GM21423 (cell line): ENCODE measurements around the gene HYPK.
A peak's percentile ranks its signal among the peaks of the same experiment; 100 is the strongest.

Experiments used
- ATAC-seq: cut with Tn5 transposase; IDR thresholded peaks from one replicate; pipeline ENCODE4 v1.9.1; 2021; ENCODE audit warnings: mild to moderate bottlenecking, moderate library complexity; ENCODE audit not compliant: unreplicated experiment

Gene HYPK, protein sequence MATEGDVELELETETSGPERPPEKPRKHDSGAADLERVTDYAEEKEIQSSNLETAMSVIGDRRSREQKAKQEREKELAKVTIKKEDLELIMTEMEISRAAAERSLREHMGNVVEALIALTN

DNA sequence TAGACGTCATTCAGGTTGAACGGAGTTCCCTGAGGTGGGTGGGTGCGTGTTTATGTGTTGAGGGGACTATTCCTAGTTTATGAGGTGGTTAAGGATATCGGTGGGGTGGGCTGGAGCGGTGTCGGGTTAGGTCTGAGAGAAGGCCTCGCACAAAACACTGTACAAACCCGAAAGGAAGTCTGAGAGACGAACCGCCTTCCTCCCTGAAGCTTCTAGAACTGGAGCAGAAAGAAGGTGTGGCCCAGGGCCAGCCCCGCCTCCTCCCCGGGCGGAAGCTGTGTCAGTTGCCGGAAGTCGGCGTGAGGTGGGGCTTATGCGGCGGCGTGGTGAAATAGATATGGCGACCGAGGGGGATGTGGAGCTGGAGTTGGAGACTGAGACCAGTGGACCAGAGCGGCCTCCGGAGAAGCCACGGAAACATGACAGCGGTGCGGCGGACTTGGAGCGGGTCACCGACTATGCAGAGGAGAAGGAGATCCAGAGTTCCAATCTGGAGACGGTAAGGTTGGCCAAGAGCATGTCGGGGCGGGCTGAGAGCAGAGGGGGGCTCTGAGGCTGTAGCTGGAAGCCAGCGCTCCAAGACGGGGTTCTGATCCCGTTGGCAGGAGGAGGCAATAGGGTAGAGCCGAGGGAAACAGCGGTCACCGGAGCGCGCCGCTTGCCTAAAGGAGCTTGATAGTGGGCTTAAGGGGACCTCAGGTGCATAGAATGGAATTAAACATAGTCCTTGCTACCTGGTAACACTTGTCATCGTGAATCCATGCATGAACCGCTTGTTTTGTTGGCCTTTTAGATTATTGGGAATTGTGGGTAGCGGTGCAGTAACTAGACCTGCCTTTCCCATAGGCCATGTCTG, at the start of gene HYPK:
TSS of gene HYPK (plus strand) at position 314 of the 856 bp plus-strand sequence. CDS start at position 338, 24 bp downstream.
- peak; percentile 86 for ATAC-seq

DNA sequence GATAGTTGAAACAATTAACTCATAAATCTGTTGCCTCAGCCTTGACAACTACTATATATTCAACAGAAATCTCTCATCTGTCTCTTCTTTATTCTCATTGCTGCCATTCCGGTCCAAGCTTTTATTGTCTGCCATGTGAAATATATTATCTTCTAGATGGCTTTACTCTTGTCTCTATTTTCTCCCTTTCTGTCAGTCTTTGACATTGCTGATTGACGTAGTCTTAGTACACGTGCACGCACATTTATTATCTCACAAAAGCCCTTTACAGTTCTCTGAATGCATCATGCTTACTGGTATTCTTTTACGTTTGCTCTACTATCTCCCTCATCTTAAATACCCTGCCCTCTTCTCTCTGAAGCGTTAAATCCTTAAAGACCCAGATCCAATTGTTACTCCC, 48.5 kb upstream of the HYPK start:
- ATAC-seq: no peak

DNA sequence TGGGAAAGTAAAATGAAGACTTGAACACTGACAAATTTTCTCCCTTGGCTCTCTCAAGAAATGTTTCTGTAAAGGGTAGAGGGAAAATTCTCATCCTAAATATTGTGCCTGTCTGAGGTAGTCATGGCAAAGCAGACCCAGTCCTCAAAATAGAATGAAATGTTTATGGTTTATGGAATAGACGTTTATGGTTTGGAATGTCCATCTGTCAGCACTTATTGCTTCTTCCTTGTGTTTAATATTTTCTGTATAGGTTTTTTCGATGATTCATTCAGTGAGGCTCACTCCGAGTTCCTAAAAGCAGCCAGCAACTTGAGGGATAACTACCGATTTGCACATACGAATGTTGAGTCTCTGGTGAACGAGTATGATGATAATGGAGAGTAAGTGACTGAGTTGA, 37.6 kb upstream of the HYPK start:
- no peak for ATAC-seq

DNA sequence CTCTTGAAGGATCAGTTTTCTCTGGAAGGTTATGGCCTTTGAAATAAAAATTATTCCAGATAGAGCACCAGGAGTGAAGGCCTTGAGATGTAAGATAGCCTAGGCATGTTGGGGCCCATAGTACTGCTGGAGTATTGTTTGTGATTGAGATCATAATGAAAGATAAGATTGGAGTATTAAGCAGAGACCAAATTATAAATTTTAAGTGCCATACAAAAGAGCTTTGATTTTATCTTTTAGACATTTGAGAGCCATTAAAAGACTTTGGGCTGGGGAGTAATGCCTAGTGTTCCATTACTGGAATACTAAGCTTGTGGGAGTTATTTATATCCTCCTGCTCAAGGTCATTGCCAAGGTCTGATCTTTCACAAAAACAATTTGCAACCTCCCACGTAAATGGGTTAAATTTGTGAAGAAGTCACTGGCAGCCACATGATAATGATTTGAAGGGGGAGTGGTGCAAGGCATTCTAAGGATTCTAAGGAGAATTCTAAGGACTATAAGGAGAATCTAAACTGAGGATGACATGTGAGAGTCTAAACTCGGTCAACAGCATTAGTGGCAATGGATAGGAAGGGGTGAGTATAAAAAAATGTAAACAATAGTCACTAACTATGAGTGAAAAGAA, 36.5 kb upstream of the HYPK start:
- no peak for ATAC-seq

DNA sequence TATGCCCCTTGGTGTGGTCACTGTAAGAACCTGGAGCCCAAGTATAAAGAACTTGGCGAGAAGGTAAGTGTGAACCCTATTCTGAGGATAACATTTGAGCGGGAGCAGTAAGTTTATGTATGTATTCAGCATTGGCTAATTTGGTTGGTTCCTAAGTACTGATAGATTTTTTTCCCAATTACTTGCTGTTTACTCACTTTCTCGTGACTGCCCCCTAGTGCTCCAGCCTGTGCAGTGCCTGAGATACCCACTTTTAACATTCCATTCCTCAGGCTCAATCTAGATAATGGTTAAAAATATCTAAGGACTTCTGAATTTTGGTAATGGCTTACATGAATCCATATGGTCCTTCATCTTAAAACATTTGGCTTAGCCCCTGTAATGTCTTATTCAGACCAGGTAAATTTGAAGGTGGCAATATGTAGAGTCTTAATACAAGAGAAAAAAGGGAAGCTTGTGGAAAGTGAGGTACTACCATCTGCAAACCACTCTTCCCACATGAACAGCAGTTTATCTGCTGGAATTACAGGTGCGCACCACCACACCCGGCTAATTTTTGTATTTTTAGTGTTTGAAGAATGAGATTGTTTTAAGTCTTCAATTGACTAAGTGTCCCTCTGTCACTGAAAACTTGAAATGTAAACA, 30.7 kb upstream of the HYPK start:
- ATAC-seq: no peak

DNA sequence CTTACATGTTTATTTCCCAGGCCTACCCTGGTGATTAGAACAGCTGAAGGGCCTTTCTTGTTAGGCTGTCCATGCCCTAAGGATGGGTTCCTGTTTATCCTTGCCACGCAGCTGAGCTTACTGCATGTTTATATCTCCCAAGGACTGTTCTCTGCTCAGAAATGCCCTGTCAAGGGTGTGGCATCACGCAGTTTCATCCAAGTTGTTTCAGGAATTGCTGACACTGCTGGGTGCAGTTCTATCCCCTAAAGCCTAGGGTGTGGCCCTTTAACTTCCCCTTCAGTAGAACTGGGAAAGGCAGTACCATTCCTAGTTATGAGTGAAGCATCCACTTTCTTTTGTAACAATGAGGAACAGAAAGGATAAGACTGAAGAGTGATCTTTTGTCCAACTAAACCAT, 28.6 kb upstream of the HYPK start:
- no peak for ATAC-seq

DNA sequence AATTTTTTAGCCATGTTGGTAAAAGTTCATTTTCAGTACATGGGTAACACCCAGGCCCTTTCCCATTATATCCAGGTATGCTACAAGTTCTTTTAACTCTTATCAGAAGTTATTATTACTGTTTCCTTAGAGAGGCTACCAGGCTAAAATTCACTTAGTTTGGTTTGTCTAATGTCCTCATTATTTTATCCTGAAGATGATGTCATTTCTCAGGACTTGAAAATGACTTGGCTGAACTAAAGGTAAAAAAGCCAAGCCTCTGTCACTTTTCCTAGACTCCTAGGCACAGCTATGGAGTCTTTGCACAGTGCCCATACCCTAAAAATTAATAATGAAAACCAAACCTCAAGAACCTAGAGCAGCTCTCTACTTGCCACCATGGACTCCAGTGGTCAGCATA, 27.8 kb upstream of the HYPK start:
- no peak for ATAC-seq

DNA sequence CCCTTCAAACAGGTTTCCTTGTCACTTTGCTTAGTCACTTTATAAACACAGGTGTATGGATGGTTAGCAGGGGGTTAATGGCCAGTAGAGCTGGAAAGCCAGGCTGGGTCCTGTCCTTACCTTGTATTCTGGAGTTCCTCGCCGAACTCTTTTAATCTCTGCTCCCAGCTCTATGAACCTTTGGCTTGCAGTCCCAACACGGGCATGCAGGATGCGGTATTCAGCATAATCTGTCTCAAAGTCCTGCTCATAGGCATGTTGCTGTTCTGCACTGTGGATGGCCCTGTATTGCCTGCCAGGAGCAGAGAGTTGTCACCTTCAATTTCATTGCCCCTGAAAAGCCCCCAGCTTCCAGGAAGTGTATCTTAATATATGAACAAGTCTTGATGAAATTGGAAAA, 26.3 kb upstream of the HYPK start:
- ATAC-seq: no peak

DNA sequence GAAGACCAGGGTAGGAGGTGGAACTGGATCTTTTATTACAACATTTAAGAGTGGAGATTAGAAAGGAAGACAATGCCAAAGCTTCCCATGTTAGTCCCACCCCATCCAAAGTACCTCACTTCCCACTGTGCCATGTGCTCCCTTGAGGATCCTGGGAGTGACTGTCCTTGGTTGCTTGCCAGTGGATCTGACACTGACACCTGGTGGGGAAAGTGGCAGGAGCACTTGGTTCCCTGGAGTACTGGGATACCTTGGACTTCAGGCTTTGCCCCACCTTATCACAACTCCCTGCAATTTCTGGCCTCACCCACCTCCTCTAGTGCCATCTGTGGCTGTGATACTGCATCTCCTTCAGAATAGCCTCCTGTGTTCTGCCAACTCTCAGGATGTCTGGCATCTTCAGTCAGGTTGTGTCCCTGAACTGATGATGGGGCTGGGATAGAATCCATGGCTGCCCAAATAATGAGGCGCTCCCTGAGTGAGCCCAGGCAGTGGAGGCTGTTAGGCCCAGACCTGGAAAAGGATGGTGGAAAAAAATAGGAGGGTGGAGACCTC, 24.9 kb upstream of the HYPK start:
- no peak for ATAC-seq

DNA sequence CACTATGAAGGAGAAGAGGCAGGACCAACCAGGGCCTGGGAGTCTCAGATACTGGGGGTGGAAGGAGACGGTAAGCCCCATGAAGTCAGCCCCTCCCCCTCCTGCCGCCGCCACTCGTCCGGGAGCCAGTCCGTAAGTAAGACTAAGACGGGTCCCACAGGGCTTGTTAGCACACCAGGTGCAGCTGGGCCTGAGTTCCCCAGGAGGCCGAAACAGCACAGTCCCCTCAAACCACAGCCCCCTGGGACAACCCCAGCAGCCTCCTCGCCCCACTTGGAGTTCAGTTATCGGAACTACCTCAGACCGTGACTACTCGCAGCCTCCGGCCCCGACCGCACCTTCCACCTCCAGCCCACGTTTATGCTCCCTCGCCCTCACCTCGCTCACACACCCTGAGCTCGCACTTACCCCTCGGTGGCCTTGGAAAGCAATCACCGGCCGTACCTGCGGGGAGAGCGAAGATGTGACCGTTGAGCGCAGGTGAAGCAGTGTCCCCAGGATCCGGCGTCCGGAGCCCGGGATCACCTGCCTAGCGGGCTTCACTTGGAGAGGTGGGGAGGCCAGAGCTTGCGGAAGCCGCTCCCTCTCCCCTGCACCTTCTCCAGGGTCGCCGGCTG, 24.2 kb upstream of the HYPK start:
- peak; percentile 71 for ATAC-seq

DNA sequence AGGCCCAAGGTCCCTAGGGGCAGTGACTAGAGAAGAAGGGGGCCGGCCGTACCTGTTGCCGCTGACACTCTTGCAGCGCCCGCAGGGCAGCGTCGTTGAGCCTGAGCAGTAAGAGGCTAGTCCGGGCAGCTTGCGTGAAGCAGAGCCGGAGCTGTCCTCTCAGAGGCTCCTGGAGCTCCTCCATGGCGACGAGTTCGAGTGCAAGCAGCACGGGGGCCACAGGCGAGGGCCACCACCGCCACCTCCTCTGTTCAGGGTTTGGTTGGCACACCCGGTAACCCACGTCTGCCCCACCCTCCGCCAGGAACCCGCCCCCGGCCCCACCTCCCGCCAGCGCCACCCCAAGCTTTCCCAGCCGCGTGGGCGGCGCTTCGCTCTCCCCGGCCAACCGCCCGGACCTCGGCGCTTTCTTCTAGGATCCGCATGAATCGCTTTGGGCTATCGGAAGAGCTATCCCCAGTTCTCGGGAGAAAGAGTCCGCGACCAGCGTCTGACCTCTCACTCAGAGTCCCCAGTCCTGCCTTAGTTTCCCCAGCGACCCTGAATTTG, 23.6 kb upstream of the HYPK start, which contains the start of gene ELL3:
TSS of gene ELL3 (minus strand) at position 249 of the 549 bp plus-strand sequence. CDS start at position 184, 65 bp downstream.
- ATAC-seq: peak; percentile 29

DNA sequence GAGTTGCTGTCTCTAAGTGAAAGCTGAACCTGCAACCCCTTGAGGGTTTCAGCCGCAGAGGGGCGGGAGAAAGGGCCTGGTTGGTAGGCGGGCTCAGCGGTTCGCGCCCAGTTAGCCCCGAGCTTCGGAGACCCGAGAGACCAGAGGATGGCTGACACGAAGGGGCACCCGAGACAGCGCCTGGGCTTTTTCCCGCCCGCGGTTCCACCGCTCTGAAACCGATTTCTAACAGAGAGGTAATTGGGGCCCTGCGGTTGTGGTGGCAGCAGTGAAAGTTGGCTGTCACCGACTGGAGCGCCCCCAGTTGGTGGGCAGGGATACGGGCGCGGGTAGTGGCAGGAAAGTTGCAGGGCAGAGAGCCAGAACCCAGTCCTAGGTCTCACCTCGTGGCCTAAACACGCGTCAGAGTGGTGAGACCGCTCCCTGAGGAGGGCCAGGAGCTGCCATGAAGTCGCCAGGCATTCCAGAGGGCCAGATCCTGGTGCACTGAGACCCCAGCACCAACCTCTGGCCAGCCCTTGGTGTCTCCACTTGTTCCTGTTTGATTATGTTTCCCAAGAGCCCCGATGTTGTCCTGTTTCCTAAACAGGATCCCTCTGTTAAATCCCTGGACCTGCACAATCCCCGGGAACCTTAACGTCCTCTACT, 23.0 kb upstream of the HYPK start:
- peak; percentile 58 for ATAC-seq

DNA sequence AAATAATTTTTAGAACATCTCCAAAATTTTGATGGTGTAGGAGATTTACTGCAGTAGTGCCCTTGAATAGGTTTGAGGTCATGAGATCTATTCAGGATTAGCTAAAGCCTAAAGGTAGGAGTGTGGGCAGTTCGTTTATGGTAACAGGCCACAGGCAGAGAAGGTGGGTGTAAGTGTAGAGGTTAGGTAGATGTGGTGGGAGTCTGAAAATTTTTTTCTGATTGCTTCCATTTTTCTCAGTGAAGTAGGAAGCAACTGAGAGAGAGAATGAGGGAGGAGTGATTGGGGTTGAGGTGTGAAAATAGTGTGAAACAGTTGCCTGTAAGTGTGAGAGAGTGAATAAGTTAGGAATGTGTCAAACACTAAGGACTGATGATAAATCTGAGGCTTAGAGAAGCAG, 21.4 kb upstream of the HYPK start:
- no peak for ATAC-seq

DNA sequence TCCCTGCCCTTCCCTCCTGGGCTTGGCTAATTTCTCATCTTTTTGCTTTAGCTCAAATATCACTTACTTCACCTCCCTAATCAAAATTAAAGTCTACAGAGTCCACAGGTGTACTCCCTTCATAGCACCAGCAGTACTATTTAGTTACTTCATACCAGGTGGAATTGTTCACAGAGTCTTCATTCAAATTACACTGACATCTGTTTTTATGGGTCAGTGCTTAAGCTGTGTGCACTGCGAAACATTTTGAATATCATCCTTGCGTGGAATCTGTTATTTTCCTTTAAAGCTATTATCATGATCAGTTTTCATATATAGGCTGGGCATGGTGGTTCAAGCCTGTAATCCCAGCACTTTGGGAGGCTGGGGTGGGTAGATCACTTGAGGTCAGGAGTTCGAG, 11.0 kb upstream of the HYPK start:
- no peak for ATAC-seq

DNA sequence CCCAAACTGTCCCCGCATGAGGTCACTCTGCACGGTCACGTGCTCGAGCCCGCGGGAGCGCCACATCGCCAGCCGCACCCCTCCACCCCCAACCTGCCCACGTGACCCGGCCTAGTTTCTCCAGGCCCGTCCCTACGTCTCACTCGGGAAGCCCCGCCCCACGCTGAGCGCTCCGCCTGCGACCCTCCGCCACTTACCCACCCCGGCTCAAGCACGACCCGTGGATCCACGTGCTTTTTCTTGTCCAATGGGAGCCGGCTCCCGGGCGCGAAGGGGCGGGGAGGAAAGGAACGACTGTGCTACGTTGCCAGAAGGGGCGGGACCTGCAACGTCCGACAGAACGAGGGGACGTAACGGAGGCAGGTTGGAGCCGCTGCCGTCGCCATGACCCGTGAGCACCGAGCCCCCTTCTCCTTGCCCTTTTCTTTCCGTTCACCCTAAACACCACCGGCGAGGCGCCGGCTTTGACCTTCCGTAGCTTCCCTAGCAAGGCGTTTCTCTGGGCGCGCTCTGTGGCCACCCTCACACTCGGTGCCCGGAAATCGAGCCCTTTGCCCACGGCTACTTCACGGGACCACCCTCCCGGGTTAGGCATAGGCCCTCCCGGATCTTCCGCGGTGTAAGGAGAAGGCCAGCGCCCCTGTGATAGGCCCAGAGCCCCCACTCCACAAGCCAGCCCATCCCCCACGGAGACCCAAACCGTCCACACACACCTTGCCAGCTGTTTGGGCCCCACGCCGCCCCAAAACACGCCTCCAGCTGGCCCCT, 8.2 kb upstream of the HYPK start, which contains the start of gene SERF2:
TSS of gene SERF2 (plus strand) at position 328 of the 768 bp plus-strand sequence. CDS start at position 385, 57 bp downstream.
- peak; percentile 89 for ATAC-seq

DNA sequence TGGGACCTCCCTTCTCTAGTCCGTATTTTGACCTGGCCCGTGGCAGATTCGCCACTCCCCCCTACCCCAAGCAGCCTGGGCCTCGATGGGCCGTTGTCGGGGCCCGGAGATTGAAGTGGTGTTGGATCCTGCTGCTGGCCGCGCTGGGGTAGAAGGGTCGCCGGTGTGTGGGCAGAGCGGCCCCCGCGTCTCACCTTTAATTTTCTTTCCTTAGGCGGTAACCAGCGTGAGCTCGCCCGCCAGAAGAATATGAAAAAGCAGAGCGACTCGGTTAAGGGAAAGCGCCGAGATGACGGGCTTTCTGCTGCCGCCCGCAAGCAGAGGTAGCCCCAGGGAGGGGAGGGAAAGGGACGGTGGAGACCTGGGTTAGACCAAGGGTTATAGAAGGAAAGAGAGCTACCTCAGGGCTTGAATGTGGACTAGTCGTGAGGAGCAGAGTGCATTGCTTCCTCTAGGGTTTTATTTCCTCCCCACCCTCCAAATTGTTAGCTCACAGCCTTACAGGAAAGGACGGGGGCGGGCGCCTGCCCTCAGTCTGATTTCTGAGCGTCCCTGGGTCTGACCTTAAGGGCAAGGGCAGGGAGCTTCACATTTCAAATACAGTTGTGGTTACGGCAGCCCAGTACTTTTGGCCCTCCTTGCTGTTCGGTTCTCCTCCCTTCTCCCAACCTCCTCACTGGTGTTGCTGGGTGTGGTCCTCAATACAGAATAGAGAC, 7.5 kb upstream of the HYPK start:
- no peak for ATAC-seq

DNA sequence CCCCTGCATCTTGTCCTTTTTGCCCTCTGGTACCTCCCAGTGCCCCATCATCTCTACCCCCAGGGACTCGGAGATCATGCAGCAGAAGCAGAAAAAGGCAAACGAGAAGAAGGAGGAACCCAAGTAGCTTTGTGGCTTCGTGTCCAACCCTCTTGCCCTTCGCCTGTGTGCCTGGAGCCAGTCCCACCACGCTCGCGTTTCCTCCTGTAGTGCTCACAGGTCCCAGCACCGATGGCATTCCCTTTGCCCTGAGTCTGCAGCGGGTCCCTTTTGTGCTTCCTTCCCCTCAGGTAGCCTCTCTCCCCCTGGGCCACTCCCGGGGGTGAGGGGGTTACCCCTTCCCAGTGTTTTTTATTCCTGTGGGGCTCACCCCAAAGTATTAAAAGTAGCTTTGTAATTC, 6.8 kb upstream of the HYPK start:
- no peak for ATAC-seq

DNA sequence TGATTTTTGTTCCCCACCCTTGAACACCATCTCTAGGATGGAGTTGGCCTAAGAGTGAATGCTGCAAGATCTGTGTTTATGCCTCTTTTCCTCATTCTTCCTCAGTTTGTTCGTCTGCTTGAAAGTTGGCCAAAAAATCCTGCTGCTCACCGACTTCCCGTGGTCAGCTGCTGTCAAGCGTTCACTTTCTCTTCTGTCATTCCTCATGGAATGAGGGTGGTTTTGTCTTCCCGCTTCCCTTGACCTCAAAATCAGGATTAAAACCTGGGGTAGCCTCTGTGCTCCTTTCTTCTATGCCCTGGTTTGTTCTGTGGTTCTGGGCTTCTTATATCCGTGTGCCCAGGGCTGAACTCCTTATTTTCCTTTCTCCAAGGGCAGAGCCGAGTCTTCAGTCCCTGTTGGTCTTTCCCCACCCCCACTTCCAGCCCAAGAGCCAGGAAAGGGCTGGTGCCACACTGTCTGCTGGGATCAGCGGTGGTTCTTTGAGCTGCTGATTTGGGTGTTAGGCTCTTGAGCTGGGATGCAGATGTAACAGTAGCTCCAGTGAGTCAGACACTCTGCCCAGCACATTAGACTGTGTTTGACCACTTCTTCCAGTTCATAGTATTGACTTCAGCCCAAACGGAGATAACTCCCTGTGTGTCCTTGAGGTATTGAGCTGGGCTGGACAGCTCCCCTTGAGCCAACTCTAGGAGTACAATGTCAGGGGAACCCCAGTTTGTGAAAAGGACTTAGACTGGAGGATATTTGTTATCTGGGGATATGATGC, 5.9 kb upstream of the HYPK start:
- no peak for ATAC-seq
